C1 segment of cervical spinal cord (tissue), 14 donors: ENCODE results near the gene ECHS1.
"Not testable (repeated sequence)": the region's sequence is repeated elsewhere in the genome, so short reads cannot be mapped to it uniquely, and the experiment has no call there.

ENCODE experiments used
- DNase-seq, 14 donors: peaks; one replicate each; lab custom pipeline; 2025; lab: John Stamatoyannopoulos, UW

The ECHS1 gene

DNA sequence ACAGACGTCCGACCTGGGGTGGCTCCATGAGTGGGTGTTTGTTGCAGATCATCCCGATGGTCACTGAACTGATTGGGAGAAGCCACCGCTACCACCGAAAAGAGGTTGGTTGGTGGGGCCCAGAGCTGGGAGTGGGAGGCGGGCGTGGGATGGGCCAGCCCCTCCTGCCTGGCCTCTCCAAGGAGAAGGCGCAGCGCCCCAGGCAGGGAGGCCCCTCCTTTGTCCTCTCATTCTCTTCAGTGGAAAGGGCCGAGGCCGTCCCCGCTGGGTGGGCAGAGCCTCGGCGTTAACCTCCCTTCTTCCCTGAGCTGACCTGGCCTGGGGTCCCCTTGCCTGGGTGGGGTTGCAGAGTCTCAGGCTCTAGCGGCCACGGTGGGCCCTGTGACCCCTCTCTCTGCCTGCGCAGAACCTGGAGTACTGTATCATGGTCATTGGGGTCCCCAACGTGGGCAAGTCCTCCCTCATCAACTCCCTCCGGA, 26.0 kb upstream of the ECHS1 start:
- DNase-seq: no peak

DNA sequence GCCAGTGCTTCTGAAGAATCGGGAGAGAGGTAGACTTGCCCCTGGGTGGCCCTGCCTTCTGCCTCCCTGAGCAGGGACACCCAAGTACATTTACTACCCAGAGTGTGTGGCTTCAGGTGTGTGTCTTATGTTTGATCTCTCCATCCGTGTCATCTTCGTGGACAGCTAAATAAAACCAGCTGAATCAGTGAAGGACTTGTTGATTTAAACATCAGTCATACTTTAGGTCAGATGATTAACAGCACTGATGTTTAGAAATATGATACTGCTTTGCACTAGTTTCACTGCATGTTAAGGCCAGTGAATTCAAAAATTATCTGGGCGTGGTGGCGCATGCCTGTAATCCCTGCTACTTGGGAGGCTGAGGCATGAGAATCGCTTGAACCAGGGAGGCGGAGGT, 24.8 kb upstream of the ECHS1 start:
- DNase-seq: no peak

DNA sequence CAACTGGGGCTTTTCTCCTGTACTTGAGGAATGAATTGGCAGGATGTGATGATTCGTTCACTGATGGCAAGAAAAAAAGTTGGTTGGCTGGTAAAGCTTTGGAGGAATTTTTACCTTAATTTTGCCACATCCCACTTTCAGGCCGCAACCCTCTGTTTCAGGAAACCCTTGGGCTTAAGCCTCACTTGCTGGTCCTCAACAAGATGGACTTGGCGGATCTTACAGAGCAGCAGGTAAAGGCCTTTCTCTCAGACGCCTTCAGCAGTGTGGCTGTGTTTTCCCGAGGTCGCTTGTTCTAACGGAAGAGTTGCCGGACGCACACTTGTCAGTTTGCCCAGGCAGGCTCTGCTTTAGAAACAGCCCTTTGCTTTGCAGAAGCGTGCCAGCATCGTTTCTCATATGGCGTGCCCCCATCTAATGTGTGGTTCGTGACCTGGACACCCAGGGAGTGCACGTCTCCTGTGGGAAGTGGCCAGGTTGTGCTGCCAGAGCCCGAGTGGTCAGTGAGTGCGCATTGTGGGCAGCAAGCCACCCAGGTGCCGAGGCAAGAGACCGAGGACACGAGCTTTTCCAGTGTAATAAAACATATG, 23.0 kb upstream of the ECHS1 start:
- no peak for DNase-seq

DNA sequence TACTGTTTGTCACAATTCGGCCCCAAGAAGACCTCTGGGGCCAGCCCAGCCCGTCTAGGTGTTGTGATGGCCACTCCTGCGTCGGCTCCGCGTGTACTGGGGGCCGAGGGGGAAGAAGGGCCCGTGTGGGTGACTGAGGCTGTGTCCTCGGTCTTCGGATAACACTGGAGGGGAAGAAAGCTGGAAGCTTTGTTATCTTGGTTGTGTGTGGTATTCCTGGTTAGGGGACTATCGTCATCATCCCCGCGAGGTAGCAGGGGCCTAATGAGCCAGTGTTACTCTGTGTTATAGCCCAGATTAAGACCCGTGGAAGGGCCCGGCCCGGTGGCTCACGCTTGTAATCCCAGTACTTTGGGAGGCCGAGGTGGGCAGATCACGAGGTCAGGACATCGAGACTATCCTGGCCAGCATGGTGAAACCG, 21.7 kb upstream of the ECHS1 start:
- no peak for DNase-seq

DNA sequence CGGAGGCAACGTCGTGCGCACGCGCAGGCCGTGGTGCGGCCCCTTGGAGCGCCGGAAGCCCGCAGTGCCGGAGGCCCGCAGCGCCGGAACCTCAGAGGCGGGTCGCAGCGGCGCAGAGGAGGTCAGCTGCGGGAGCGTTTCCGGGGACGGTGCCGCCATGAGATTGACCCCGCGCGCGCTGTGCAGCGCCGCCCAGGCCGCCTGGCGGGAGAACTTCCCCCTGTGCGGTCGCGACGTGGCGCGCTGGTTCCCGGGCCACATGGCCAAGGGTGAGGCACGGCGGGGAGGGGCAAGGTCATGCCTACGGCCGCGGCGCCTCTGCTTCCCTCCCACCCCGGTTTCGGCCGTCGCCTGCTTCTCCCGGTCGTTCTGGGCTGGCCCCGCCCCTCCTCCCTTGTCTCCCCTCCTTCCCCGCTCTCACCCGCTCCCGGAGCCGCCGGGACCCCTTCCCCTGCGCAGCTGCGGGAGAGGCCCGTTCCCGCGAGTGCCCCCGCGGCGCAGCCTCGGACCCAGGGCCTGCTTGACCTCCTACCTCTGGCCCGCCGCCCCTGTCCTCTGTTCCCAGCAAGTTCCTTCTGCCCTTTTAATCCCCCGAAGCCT, 21.0 kb upstream of the ECHS1 start, which contains the start of gene MTG1:
Gene MTG1, plus strand, starts transcription at position 94 of the 600 bp plus-strand sequence. Its CDS starts 64 bp downstream, at position 158.
- peak; percentile 26 to 97 (median 90) for DNase-seq

DNA sequence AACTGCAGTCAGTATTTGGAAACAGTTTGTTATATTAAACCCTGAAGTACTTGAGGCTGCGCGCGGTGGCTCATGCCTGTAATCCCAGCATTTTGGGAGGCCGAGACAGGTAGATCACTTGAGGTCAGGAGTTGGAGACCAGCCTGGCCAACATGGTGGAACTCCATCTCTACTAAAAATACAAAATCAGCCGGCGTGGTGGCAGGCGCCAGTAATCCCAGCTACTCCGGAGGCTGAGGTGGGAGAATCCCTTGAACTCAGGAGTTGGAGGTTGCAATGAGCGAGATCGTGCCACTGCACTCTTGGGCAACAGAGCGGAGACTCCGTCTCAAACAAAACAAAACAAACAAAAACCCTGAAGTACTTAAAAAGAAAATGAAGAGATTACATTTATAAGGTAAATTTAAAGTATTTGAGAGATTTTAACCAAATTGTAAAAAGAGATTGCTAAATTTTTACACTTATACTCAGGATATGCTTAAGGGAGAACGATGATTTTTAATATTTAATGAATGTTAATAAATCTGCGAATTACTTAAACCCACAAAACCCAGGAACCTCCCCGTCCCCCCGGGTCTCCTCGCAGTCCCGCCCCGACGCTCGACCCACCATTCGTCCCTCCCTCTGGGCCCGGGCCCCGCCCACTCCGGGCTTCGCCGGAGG, 20.4 kb upstream of the ECHS1 start:
- DNase-seq: no peak

DNA sequence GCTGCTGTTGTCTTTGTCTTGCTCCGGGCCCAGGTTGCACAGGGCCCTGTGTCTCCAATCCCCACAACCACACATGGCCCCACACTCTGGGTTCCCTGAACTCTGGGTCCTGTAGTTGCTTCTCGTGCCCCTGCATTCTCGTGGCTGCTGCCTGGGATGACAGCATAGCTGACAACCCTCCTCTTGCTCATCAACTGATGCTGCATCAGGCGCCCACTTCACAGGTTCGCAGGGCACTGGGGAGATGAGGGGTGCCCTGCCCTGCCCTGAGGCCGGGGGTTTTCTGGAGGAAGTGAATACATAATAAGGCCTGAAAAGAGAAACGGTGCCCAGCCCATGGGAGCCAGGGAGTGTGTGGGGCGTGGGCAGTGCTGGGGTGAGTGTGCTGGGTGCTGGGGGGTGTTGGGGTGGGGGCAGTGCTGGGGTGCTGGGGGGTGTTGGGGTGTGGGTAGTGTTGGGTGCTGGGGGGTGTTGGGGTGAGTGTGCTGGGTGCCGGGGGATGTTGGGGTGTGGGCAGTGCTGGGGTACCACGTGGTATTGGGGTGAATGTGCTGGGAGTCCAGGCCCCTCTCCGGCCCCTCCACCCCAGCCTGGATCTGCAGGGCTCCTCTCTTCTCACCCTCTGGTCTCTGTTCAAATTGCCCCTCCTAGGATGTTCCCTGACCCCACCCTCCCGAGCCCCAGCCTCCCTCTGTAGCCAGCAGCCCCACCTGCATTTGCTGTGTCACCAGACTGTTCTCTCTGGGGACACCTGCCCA, 18.8 kb upstream of the ECHS1 start:
- no peak for DNase-seq

DNA sequence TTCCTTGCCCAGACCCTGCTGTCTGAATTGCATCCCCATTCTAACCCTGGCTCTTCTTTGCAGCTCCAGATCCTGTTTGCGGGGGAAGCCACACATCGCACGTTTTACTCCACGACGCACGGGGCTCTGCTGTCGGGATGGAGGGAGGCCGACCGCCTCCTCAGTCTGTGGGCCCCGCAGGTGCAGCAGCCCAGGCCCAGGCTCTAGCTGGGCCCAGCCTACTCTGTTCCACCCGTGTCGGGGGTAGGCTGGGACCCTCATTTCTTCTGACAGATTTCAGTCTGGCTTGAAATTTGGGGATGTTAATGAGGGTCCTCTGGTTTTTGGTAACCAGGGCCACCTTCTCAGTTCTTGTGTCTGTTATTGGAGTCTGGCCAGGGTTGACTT, 18.1 kb upstream of the ECHS1 start:
- no peak for DNase-seq

DNA sequence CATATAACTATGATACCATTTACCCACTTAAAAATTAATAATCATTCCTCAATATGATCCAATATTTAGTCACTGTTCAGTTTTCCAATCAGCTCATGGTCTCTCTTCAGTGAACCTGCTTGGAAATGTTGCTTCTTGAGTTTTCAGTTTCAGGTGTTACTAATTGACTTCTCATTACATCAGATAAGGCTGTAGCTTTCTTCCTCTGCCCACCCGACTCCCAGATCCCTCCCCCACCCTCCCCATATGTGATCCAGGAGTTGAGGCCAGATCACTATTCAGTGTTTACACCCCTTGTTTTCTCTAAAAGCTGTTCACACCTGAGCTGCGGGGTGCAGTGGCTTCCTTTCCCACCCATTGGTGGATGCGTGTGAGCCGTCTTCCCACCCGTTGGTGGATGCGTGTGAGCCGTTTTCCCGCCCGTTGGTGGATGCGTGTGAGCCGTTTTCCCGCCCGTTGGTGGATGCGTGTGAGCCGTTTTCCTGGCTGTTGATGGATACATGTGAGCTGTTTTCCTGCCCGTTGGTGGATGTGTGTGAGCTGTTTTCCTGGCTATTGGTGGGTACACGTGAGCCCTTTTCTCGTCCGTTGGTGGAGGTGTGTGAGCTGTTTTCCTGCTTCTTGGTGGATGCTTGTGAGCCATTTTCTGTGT, 17.6 kb upstream of the ECHS1 start:
- DNase-seq: no peak

DNA sequence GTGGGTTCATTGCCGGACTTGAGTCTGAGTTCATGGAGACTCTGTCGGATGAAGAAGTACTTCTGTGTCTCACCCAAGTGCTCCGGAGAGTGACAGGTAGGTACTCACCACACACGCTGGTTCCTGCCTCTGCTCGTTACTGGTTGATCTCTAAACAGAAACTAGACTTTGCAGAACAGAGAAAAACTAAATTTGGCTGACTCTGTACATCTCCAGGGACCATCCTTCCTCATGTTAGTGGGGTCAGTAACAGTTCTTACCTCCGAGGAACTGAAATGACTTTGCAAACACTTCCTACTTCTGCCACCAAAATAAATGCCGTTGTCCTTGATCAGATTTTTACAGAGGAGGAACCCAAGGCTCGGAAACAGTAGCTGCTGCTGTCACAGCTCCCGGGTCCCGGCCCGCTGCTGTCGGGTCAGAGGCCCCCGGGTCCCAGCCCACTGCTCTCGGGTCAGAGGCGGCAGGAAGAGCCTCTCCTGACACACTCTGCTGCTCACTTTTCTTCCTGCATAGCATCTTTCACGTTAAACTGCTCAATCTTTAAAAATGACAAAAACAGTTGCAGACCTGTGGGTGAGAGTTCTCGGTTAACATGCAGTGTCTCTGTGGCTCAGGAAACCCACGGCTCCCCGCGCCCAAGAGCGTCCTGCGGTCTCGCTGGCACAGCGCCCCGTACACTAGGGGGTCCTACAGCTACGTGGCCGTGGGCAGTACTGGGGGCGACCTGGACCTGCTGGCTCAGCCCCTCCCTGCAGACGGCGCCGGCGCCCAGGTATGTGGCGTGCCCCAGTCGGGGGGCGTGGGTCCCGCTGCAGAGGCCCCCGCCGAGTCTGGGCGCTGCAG, 16.0 kb upstream of the ECHS1 start:
- no peak for DNase-seq

DNA sequence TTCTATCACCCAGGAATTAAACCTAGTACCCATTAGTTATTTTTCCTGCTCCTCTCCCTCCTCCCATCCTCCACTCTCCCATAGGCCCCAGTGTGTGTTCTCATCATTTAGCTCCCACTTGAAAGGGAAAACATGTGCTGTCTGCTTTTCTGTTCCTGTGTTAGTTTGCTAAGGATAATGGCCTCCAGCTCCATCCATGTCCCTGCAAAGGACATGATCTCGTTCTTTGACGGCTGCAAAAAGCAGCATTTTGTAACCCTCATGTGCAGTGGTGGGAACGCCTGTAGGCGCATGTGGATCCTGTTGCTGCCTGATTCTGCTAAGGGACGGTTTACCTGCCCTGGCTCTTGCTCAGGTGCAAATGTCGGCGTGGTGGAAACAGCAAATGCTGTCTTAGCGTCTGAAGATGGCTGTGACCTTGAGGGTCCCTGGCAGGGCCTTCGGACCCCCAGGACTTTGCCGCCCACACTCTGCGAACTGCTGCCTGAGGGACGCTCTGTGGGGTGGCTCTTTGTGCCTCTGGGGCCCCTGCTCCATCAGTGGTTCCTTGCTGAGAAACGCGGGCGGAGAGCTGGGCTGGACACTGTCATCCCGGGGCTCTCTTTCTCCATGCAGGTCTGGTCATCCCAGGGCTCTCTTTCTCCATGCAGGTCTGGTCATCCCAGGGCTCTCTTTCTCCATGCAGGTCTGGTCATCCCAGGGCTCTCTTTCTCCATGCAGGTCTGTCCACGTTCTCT, 15.2 kb upstream of the ECHS1 start:
- DNase-seq: no peak

DNA sequence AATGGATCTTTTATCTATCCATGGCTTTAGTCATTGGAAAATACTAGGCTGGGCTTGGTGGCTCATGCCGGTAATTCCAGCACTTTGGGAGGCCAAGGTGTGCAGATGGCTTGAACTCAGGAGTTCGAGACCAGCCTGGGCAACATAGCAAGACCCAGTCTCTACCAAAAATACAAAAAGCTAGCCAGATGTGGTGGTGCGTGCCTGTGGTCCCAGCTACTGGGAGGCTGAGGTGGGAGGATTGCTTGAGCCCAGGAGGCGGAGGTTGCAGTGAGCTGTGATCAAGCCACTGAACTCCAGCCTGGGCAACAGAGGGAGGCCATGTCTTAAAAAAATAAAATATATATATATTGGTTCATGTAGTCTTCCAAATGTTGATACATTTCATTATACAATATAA, 13.8 kb upstream of the ECHS1 start:
- not testable (repeated sequence) for DNase-seq

DNA sequence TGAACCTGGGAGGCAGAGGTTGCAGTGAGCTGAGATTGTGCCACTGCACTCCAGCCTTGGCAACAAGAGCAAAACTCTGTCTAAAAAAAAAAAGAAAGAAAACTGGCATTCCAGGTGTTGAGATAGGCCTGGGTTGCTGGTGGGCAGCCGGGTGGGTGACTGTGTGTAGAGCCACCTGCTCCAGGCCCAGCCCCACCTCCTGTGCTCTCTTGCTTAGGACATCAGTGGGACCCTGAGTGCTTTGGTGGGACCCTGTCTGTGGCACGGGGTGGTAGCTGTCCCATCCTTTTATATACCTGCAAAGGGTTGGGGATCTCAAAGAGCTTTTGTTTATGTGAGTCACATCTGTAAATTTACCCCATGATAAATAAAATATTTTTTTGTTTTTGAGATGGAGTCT, 12.1 kb upstream of the ECHS1 start:
- DNase-seq: no peak

DNA sequence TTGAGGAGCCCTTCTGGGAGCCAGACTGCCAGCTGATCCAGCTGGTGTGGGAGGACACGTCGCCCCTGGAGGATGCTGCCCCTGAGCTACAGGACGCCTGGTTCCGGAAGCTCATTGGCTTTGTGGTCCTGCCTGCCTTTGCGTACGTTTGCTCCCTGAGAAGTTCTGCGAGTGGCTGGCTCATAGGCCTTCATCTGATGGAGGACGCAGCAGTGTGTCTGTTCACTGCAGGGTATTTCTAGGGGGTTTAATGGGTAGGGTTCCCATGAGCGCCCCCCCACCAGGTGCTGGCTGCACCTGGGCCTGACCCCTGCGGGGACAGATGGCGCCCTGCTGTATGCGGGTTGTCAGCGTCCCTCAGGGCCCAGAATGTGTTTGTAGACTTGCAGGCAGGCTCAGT, 10.9 kb upstream of the ECHS1 start:
- no peak for DNase-seq

DNA sequence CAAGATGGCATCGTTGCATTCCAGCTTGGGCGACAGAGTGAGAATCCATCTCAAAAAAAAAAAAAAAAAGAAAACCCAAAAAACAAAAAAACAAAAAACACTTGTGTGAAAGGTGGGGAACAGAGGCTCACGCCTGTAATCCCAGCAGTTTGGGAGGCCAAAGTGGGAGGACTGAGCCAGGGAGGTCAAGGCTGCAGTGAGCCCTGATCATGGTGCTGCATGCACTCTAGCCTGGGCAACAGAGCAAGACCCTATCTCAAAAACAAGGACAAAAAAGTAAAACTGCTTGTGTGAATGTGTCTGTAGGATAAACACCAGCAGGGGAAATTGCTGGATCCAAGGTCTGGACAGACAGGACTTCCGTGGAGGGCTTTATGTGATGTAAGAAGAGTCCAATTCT, 10.4 kb upstream of the ECHS1 start:
- DNase-seq: no peak

DNA sequence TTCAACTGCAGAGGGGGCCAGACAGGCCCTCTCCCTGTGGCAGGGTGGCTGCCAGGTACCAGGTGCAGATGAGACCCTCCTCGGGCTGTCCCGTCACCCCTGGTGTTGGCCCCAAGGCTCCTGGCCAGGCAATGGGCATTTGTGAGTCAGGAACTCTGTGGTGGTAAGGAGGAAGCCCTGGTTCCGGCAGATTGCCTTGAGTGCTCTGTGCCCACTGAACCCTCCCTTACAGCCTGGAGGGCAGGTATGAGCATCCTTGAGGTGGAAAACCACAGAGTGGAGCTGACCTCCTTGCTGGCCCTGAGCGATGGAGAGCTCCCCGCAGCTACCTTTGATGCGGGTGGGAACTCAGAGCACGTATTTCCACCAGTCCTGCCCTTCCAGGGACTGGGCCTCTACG, 7.9 kb upstream of the ECHS1 start:
- no peak for DNase-seq

DNA sequence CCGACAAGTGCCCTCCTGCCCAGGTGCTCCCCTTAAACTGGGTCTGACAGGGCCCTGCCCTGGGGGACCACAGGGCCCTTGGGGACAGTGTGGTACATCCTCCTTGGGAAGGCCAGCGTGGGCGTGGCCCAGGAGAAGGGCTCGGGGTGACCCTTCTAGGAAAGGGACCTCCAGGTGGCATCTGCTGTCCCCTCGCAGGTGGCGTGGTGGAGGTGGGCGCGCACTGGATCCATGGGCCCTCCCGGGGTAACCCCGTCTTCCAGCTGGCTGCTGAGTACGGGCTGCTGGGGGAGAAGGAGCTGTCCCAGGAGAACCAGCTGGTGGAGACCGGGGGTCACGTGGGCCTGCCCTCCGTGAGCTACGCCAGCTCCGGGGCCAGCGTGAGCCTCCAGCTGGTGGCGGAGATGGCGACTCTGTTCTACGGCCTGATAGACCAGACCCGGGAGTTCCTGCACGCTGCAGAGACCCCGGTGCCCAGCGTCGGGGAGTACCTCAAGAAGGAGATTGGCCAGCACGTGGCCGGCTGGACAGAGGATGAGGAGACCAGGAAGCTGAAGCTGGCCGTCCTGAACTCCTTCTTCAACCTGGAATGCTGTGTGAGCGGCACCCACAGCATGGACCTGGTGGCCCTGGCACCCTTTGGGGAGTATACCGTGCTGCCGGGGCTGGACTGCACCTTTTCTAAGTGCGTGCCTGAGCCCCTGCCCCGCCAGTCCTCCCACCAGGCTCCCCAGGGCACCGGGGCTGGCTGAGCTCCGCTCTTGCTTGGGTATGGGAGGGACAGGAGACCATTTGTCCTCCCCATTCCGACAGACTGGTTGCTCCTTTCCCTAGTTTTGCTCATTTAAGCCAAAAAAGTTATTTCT, 6.9 kb upstream of the ECHS1 start:
- peak in 5 of 14 donors; percentile 21 to 50 (median 35) for DNase-seq

DNA sequence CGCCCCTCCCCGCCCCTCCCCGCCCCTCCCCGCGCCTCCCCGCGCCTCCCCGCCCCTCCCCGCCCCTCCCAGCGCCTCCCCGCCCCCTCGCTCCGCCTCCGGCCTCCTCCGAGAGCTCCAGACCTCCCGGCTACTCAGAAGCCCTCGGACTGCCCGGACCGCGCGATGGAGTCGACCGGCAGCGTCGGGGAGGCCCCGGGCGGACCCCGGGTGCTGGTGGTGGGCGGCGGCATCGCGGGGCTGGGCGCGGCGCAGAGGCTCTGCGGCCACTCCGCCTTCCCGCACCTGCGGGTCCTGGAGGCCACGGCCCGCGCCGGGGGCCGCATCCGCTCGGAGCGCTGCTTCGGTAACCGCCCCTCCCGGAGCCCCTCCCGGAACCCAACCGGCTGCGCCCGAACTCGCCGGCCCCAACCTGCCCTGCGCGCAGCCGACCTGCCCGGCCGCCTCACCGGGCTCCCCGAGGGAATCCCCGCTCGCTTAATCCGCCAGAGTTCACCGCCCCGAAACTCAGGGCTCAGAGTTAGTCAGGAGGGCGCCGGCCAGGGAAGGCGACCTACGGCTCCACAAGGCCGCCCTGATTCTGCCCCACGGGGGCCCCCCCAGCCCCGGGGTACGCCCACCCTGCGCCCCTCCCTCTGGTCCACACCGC, 6.1 kb upstream of the ECHS1 start, which contains the start of gene PAOX:
Gene PAOX, plus strand, starts transcription at position 111 of the 649 bp plus-strand sequence. Its CDS starts 55 bp downstream, at position 166.
- peak in 11 of 14 donors; percentile 21 to 67 (median 51) for DNase-seq
